ENCODE measurements around the gene ITIH4.
"Not testable (repeated sequence)": the region's sequence is repeated elsewhere in the genome, so short reads cannot be mapped to it uniquely, and the experiment has no call there.

Gene ITIH4

DNA sequence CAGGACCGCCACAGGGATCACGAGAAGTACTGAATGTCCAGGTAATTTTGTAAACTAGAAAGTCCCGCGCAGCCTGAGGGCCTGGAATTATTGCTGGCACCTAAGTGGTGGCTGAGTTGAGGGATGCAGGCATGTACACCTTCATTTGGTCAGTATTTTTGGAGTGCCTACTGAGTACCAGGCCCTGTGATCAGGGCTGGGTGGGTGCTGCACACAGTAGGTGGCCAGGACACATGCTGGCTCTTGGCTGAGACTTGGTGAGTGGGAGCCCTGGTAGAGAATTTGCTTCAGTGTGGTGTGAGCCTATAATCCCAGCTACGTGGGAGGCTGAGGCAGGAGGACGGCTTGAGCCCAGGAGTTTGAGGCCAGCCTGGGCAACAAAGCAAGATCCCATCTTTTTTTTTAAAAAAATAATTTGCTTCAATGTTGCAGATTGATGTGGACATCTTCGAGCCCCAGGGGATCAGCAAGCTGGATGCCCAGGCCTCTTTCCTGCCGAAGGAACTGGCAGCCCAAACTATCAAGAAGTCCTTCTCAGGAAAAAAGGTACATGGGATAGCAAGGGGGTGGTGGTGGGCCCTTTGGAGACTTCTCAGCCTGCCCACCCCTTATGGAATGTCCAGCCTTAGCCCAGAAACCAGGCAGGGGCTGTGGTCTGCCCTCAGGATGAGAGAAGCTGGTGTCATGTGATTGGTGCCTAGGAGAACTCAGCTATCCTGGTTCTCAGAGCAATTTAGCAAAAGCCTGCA is 50.5 kb downstream of the ITIH4 start:
- DNase-seq, result no peak

DNA sequence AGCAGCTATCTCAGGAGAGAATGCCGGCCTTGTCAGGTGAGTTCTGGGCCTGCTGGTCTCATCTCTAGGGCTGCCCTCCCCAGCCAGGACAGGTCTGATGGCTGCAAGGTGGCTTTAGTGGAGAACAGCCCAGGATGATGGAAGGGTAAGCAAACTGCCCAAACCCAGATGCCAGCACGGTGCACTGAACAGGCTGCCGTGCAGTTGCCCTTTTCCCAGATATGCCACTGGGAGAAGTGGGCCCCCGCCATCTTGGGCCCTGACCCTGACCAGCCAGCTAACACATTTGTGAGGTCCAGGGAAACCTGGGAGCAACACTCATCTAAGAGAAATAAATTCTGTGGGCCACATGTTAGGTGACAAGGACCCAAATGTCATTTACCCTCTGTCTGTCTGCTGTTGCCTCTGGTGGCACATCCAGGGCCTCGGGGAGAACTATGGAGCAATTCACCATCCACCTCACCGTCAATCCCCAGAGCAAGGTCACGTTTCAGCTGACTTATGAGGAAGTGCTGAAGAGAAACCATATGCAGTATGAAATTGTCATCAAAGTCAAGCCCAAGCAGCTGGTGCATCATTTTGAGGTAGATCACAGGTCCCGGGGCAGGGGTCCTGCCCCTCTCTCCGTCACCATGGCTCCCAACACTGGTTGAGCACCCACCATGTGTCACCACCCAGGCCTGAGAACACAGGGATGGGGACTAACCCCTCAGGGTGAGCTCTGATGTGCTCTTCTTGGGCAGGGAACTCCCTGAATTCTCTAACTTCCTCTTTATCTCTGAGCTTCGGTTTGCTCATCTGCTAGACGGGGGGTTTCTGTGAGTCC is 51.2 kb downstream of the ITIH4 start:
- DNase-seq, result no peak

DNA sequence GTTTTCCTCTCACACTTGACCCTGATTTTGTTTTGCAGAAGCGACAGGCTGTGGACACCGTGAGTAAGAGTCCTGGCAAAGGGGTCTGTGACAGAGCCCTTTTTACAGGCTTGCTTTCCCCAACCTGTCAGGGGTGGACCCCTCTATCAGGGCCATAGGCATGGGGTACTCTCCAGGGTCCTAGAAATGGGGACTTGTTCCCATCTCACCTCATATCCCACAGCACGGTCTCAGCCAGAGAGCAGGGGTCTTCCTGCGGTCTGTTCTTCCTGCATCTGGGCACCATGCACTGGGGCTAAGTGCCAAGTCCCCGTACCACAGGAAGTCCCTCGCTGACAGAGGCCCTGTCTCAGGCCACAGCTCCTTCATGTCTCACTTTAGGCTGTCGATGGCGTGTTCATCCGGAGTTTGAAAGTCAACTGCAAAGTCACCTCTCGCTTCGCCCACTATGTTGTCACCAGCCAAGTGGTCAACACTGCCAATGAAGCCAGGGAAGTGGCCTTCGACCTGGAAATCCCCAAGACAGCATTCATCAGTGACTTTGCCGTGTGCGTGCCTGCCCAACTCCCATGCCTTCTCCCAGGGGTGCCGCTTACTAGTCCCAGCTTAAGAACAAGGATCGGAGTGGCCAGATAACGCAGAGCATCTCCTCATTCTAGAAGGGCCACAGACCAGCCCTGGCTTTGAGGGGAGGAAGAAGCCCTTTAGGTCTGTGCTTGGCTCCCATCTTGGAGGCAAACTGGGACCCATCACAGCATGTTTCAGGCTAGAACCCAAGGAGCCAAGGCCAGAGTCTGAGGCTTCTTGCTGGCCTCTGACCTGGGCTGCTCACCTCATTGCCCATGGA is 52.3 kb downstream of the ITIH4 start:
- no peak for DNase-seq

DNA sequence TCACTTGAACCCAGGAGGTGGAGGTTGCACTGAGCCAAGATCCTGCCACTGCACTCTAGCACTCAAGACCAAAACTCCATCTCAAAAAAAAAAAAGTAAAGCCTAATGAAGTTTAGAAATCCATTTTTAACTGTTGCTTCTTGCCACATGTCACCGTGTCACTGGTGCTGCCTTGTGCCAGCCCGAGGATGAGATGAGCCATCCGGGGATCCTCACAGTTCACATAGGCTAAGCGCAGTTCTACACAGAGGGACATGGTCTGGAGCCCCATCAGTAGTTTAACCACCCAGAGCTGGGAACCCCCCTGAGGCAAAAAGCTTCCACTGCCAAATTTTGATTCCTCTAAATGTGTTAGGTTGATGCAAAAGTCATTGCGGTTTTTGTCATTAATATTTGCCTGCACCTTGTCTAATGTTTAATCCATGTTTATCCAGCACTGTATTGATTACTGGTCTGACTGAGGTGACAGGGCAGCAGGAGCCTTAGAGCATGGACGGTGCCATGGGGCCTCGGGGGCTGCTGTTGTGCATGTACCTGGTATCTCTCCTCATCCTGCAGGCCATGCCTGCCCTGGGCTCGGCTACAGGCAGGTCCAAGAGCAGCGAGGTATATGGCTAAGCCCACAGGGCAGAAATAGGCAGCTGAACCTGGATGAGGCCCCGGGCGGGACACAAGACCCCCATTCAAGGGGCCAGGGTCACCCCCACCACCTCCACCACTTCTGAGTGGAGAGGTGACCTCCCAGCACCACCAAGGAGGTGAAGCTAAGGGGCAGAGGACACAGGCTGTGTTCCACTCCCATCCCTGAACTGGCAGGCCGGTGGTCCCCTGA is 53.1 kb downstream of the ITIH4 start, which contains the start of gene ITIH1:
ITIH1 (plus strand) TSS at position 473 of the 832 bp plus-strand sequence; CDS start at position 490, 17 bp downstream.
- no peak for DNase-seq

DNA sequence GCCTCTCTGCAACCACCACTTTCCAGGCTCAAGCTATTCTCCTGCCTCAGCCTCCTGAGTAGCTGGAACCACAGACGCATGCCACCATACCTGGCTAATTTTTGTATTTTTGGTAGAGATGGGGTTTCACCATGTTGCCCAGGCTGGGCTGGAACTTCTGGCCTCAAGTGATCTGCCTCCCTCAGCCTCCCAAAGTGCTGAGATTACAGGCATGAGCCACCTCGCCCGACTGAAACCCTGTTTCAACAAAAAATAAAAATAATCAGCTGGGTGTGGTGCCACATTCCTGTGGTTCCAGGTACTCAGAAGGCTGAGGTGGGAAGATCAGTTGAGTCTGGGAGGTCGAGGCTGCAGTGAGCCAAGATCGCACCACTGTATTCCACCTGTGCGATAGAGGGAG is 54.0 kb downstream of the ITIH4 start:
- not testable (repeated sequence) for DNase-seq

DNA sequence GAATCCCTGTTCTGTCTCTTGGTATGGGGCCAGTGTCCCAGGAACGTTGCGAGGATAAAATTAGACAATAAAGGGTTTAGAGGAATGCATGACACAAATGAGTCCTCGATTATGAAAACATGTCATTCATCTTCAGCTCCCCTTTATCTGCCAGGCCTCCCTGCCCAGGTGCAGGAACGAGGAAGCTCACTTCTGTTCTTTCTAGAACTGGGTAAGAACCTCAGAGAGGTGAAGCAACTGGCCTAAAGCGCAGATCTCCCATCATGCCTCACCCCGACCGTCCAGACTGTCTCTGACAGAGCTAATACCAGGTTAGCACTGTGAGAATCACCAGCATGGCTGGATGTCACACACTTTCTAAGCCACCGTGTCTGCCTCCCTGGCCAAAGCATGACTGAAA is 54.6 kb downstream of the ITIH4 start:
- DNase-seq, result no peak

DNA sequence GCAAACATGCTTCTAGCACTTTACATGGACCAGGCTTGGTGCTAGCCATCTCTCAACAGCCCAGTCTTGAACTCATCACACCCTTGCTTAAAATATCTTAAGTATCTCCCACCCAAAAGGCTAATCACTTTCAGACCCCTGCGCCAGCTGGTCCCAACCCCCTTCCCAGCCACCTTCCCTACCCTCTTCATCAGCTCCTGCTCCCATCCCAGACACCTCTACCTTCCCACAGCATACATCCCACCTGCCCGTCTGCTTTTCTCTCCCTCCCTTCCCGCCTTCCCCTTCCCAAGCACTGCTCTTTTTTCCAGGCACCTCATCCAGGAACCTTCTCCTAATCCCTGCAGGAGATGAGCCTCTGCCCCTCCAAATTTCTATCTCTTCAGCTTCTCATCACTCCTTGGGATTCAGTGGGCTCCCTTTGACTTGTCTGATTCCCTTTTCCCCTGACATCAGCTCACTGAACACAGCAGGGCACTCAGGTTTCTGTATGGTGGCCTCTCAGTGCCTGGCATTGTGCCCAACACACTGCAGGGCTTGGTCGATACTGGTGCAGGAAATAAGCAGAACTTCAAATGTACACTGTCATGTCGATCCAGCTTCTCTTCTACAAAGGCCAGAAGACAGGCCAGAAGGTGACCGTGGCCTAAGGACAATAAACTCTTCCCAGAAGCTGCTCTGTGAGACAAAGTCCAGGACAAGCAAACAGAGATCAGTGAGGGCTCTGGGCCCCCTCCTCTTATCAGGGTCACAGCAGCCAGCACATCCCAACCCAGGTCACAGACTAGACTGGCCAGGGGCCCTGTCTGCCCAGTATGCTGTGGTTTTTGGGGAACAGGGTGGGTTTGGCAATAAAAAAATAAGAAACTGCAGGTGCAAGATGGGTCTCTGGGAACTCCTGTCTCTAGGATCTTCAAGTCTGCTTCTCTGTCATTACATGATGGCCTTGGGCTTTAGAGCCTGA is 55.3 kb downstream of the ITIH4 start:
- no peak for DNase-seq

DNA sequence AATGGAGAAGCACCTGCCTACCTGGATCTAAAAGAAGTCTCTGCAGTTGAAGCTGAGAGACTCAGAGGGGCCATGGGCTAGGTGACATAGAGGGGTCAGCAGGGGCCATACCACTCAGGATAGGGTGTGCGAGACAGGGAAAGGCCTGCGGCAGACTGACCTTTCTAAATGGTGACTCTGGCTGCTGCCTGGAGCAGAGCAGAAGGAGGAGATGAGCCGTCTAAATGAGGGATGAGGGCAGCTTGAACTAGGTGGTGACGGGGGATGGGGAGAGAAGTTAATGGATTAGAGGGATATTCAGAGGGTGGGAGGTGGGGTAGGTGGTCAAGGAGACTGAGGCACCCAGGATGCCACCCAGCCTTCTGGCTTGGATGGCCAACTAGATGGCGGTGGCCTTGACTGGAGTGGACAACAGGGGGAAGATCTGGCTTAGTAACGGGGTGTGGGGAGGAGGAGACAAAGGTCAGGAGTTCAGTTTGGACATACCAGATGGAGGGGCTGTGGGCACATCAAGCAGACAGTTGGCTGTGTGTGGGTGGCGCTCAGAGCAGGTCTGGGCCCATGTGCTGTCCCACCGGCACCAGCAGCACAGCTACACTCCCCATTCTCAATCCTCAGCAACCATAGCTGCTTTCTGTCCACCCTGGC is 56.3 kb downstream of the ITIH4 start:
- no peak for DNase-seq

DNA sequence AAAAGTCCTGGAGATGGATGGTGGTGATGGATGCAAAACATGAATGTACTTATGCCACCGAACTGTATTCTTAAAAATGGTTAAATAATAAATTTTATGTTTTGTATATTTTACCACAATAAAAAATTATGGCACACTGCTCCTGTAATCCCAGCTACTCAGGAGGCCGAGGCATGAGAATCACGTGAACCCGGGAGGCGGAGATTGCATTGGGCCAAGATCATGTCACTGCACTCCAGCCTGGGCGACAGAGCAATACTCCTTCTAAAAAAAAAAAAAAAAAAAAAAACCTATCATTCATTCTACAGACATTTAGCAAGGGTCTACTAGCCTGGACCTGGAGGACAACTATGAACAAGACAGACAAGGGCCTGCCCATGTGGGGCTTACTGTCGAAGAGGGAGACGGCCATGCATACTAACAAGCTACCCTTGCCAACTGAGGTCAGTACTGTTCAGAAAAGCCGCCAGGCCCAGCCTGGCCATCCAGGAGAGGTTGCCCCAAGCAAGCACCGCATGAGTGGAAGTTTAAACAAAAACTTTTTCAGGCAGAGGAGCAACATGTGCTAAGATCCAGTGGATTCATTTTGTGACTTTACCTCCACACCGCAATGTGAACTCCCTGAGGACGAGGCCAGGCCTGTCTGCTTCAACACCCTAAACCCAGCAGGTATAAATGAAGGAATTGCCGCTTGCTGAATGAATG is 57.0 kb downstream of the ITIH4 start:
- no peak for DNase-seq

DNA sequence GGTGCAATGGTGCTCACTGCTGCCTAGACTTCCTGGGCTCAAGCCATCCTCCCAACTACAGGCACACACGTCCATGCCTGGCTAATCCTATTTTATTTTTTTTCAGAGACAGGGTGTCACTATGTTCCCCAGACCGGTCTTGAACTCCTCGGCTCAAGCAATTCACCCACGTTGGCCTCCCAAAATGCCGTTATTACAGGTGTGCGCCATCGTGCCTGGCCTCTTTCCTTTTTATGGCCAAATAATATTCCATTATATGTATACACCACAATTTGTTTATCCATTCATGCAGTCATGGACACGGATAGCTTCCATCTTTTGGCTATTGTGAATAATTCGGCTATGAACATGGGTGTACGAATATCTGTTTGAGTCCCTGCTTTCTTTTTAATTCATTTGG is 58.8 kb downstream of the ITIH4 start:
- DNase-seq, result no peak

DNA sequence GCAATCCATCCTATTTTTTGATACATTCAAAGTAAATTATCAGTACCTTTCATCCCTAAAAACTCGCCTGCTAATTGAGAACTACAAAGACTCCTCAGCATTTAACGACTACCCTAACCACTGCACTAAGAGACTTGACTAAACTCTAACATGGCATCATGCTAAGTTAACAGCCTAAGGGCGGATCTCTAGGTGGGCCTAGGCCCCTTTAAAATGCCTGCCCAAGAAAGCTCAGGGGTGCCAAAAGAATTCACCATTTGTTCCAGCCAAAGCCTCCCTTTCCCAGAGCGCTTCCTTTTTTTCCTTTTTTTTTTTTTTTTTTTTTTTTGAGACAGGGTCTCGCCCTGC is 59.2 kb downstream of the ITIH4 start:
- no peak for DNase-seq

DNA sequence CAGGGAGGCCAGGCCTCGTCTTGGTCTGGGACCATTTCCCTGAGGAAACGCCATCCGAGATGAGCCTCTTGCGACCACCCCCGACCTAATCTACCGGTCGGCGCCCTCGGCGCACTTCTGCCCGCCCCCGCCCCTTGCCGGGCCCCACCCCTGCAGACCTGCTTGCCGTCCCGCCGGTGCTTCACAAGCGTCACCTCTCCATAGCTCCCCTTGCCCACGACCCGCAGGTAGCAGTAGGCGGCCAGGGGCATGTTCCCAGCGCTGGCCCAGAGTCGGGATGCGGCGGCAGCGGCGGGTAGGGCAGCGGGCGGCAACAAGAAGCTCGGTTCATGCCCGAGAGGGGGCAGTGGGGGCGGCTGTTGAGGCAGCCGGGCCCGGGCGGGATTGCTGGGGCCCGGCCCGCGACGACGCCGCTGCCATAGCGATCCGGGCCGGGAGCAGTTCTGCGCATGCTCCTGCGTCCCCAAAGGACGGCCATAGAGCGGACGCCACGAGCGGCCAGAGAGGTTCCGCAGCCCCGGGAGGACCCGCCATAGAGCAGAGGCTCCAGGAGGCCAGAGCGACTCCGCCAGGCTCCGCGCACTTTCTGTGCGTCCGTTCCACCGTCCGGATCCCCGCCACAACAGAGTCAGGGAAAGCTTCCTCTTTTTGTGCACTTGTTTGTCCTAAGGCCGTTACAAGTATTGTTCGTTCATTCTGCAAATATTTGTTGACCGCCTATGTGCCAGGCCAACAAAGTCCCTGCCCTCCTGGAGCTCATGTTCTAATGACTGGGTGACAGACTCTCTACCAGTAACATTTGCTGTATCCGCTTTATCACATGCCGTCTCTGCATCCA is 59.8 kb downstream of the ITIH4 start, which contains the start of gene NEK4:
NEK4 (minus strand) TSS at position 445 of the 838 bp plus-strand sequence; CDS start at position 251, 194 bp downstream.
- peak; percentile 95 for DNase-seq

DNA sequence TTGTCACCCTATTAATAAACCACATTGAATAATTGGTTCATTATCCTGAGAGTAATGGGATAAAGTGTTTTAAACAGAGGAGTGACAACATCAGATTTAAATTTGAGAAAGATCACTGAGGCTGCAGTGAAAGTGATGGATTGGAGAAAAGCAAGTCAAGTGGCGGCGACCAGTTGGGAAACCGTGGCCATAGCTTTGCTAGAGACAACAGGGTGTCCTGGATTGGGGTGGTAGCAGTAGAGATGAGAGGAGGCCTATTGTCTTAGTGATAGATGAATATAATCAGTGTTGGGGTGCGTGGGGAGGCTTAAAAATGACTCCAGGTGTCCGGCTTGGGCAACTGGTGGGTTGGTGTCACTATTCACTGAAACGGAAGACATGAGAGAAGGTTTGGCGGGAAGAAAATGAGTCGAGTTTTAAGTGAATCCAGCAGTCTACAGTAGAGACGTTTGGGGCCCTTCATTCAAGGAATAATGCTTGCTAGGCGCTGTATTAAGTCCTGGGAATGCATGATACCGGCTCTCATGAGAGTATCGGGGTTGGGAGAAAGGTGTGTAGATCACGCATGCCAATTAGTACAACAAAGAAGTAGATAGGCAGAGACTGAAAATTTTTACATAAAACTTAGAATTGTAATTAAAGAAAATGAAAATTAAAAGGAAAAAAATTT is 60.6 kb downstream of the ITIH4 start:
- peak; percentile 7 for DNase-seq

DNA sequence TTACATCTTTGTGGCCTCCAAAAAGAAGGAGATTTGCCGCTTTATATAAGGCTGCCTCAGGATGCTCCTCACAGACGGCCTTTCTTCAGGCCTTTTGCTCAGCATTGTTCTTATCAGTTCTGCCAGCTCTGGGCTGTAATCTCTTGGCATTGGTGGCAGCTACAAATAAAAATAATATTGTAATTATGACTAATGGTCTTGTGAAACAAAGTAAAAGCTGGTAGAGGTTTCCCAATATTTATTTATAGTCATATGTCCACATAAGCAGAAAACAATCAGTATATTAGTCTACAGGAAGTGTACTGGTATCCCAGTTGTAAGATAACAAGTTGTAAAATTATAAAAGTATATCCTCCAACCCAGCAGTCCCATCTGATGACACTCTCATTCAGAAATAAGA is 67.0 kb downstream of the ITIH4 start:
- DNase-seq, result no peak

Measured in activated CD4-positive, alpha-beta T cell treated with anti-CD3 and anti-CD28 coated beads, Interleukin-10, Interleukin-2, amounts not matched to agents 100 ng/mL and 50 ng/mL, durations not matched to agents 16 hours and 8 hours (primary cell).